ENCODE measurements around the gene MCL1. TPM values are rescaled to one million over a fixed set of nuclear protein-coding genes. Genes with fewer than 3 reads are reported as not detected.

The MCL1 gene
- polyA plus RNA-seq, 1 donor (not counting 4 experiments of a cell fraction or from before 2014, with no cell fraction given) = 237 TPM

GRCh38 chr1:150551784-150552127 is 27.7 kb downstream of the MCL1 start:
- Histone ChIP-seq H3K9me3 (ENCODE audit: control insufficient read depth, low read depth, low read length) (no peaks in the 10 kb centered on the region), H3K4me1 (ENCODE audit: control insufficient read depth, extremely low read depth, insufficient read depth, low read length) (peaks cover 19% of the 10 kb centered on the region), H3K4me2 (ENCODE audit: control insufficient read depth, extremely low read depth, insufficient read depth, low read depth, low read length) (no peak overlapping the region), H3K27me3 (ENCODE audit: control insufficient read depth, extremely low read depth, insufficient read depth, low read length) (no peaks in the 10 kb centered on the region), H3K79me2 (ENCODE audit: control insufficient read depth, insufficient read depth, low read length) (no peaks in the 10 kb centered on the region), H2AFZ (ENCODE audit: control insufficient read depth, low read length) (no peak overlapping the region), H3K36me3 (ENCODE audit: control insufficient read depth in 2 of 2, extremely low read depth in 1 of 2, insufficient read depth in 2 of 2, low read length in 2 of 2) (peaks cover 0 to 1% of the 10 kb centered on the region in 2 experiments), H3K9ac (ENCODE audit: control insufficient read depth, extremely low read depth, insufficient read depth, low read length) (no peak overlapping the region), H4K20me1 (ENCODE audit: control insufficient read depth, extremely low read depth, insufficient read depth, low read length) (no peaks in the 10 kb centered on the region), H3K27ac (ENCODE audit: control insufficient read depth, insufficient read depth, low read length) (no peak overlapping the region), H3K4me3 (ENCODE audit: control insufficient read depth in 2 of 3, extremely low read depth in 1 of 3, insufficient read depth in 2 of 3, low read depth in 1 of 3, low read length in 3 of 3) (no peak overlapping the region), H3K9me1 (ENCODE audit: control insufficient read depth, extremely low read depth, insufficient read depth, low read length) (no peaks in the 10 kb centered on the region)
- FAIRE-seq = no peak
- dilution Hi-C loops (cut with MboI; ENCODE audit: extremely low pct_ligation_motif_present, low sequenced_read_pairs) = no loop called here
- TF ChIP-seq, protein P1, sequence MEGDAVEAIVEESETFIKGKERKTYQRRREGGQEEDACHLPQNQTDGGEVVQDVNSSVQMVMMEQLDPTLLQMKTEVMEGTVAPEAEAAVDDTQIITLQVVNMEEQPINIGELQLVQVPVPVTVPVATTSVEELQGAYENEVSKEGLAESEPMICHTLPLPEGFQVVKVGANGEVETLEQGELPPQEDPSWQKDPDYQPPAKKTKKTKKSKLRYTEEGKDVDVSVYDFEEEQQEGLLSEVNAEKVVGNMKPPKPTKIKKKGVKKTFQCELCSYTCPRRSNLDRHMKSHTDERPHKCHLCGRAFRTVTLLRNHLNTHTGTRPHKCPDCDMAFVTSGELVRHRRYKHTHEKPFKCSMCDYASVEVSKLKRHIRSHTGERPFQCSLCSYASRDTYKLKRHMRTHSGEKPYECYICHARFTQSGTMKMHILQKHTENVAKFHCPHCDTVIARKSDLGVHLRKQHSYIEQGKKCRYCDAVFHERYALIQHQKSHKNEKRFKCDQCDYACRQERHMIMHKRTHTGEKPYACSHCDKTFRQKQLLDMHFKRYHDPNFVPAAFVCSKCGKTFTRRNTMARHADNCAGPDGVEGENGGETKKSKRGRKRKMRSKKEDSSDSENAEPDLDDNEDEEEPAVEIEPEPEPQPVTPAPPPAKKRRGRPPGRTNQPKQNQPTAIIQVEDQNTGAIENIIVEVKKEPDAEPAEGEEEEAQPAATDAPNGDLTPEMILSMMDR (optimal IDR thresholded peaks at IDR 0.05 in 1 of 3, IDR thresholded peaks at IDR 0.05 in 1 of 3, conservative IDR thresholded peaks at IDR 0.05 in 1 of 3; ENCODE audit: extremely low read depth in 1 of 3, insufficient read depth in 2 of 3, low read length in 3 of 3) = no peak
- no peak for TF ChIP-seq EZH2 (IDR thresholded peaks at IDR 0.05; ENCODE audit: low read length)
- DNase-seq (ENCODE audit: low read depth, low spot score) = no peak

- Histone ChIP-seq H3K4me2 (ENCODE audit: control insufficient read depth, extremely low read depth, insufficient read depth, low read depth, low read length) (no peak overlapping the region), H3K9ac (ENCODE audit: control insufficient read depth, extremely low read depth, insufficient read depth, low read length) (no peak overlapping the region), H3K79me2 (ENCODE audit: control insufficient read depth, insufficient read depth, low read length) (no peaks in the 10 kb centered on the region), H3K9me1 (ENCODE audit: control insufficient read depth, extremely low read depth, insufficient read depth, low read length) (no peaks in the 10 kb centered on the region), H3K9me3 (ENCODE audit: control insufficient read depth, low read depth, low read length) (no peaks in the 10 kb centered on the region), H4K20me1 (ENCODE audit: control insufficient read depth, extremely low read depth, insufficient read depth, low read length) (no peaks in the 10 kb centered on the region), H3K36me3 (ENCODE audit: control insufficient read depth in 2 of 2, extremely low read depth in 1 of 2, insufficient read depth in 2 of 2, low read length in 2 of 2) (no peaks in the 10 kb centered on the region), H2AFZ (ENCODE audit: control insufficient read depth, low read length) (no peak overlapping the region), H3K27me3 (ENCODE audit: control insufficient read depth, extremely low read depth, insufficient read depth, low read length) (no peaks in the 10 kb centered on the region), H3K4me1 (ENCODE audit: control insufficient read depth, extremely low read depth, insufficient read depth, low read length) (peaks cover 19% of the 10 kb centered on the region), H3K27ac (ENCODE audit: control insufficient read depth, insufficient read depth, low read length) (no peak overlapping the region), H3K4me3 (ENCODE audit: control insufficient read depth in 2 of 3, extremely low read depth in 1 of 3, insufficient read depth in 2 of 3, low read depth in 1 of 3, low read length in 3 of 3) (no peak overlapping the region)
- TF ChIP-seq, protein P1 (optimal IDR thresholded peaks at IDR 0.05 in 1 of 3, IDR thresholded peaks at IDR 0.05 in 1 of 3, conservative IDR thresholded peaks at IDR 0.05 in 1 of 3; ENCODE audit: extremely low read depth in 1 of 3, insufficient read depth in 2 of 3, low read length in 3 of 3) = no peak
- no peak for TF ChIP-seq EZH2 (IDR thresholded peaks at IDR 0.05; ENCODE audit: low read length)
- dilution Hi-C loops (cut with MboI; ENCODE audit: extremely low pct_ligation_motif_present, low sequenced_read_pairs) = no loop called here
- FAIRE-seq = no peak
- no peak for DNase-seq (ENCODE audit: low read depth, low spot score)
Observed at GRCh38 chr1:150551051-150551783, 28.2 kb downstream of the MCL1 start.
